ENCODE results near the gene SVOP. TPM values are rescaled to one million over a fixed set of nuclear protein-coding genes. Genes with fewer than 3 reads are reported as not detected.
A peak's percentile ranks its signal among the peaks of the same experiment; 100 is the strongest.

The SVOP gene
- total and polyA plus RNA-seq, 5 experiments from 2014 or later: not detected

- Mint-ChIP-seq H3K4me3 (no peak overlapping the region), H3K9me3 (no peaks in the 10 kb centered on the region), H3K36me3 (no peaks in the 10 kb centered on the region), H3K27ac (no peak overlapping the region), H3K4me1 (peaks cover 0 to 9% (median 1%) of the 10 kb centered on the region in 4 donors), H3K27me3 (peaks cover 0 to 9% (median 3%) of the 10 kb centered on the region in 5 donors)
- DNase-seq: peak in 3 of 10 donors; percentile 15 to 28 (median 23)
- POLR2A ChIA-PET: no interaction called here
- ATAC-seq: peak; percentile 71 to 74
Measured at GRCh38 chr12:108939594-108939993, 81.3 kb downstream of the SVOP start.

DNA sequence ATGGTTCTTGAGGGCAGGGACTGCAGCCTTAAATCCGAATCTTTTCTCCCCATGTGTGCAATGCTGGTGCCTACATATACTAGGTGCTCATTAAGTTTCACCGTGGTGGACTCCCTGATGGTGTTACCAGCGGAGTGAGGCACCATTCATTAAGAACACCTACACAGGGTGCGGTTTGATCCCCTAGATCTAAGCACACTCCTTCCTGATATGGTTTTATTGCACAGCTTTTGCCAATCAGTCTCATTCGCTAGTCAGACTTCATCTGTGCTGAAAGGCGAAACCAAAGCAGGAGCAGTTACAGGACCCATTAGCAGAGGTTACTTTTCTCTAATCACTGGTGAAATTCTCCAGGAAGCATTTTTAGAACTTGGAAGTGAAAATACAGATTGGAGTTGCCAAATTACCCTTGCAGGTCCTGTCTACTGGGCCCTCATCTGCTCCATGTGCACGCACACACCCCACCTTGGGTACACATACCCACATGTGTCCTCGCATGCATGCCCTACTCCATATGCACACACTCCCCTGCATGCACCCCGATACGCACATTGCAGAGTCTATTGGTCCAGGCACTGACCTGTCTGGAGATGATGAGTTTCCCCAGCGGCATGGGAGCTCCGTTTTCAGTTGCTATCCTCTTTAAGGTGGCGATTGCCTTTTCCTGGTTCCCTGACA, 82.5 kb downstream of the SVOP start:
- POLR2A ChIA-PET: no interaction called here
- no peak overlapping the region for H3K4me3 Mint-ChIP-seq
- peaks cover 0 to 10% (median 3%) of the 10 kb centered on the region in 5 donors for H3K27me3 Mint-ChIP-seq
- DNase-seq (no peak), ATAC-seq (no peak)
- peaks cover 0 to 9% (median 1%) of the 10 kb centered on the region in 4 donors for H3K4me1 Mint-ChIP-seq
- no peaks in the 10 kb centered on the region for H3K36me3 Mint-ChIP-seq
- no peak overlapping the region for H3K27ac Mint-ChIP-seq
- no peaks in the 10 kb centered on the region for H3K9me3 Mint-ChIP-seq

DNA sequence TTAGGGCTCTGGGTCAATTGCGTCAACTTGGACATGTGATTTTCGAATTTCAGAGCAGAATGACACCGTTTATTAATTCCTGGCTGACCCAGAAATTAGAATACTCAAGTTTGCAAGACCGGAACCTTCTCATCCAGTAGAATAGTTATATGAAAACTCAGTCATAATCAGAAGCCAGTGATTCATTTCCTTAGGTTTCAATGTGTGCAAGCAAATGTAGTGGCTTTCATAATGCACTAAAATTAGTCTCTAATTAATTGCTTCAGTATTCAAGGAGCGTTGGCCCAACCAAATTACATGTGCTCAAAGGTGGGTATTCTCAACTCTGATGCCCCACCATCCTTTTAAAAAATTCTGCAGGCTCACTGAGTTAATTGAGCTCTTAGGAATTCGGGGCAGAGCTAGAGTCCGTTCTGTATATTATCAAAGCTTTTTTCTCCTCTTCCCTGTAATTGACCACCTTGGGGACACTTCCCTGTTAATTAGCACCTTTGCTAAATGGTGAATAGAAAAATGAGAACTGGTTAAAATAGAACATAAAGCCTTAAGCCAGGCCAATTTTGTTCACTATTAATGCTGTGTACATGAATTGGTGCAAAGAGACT, 85.6 kb downstream of the SVOP start:
- ATAC-seq (no peak), DNase-seq (no peak)
- POLR2A ChIA-PET: no interaction called here
- Mint-ChIP-seq H3K27ac (no peak overlapping the region), H3K36me3 (no peaks in the 10 kb centered on the region), H3K27me3 (peaks cover 0 to 12% (median 3%) of the 10 kb centered on the region in 5 donors), H3K9me3 (no peaks in the 10 kb centered on the region), H3K4me3 (no peak overlapping the region), H3K4me1 (peaks cover 0 to 9% (median 2%) of the 10 kb centered on the region in 4 donors)

GRCh38 chr12:108933949-108934348, 86.9 kb downstream of the SVOP start:
- DNase-seq: no peak
- Mint-ChIP-seq H3K9me3 (no peaks in the 10 kb centered on the region), H3K27me3 (peaks cover 2 to 13% (median 4%) of the 10 kb centered on the region in 5 donors), H3K36me3 (no peaks in the 10 kb centered on the region), H3K27ac (no peak overlapping the region), H3K4me1 (peaks cover 0 to 7% (median under 1%) of the 10 kb centered on the region in 4 donors), H3K4me3 (no peak overlapping the region)
- ATAC-seq: no peak
- POLR2A ChIA-PET: no interaction called here

DNA sequence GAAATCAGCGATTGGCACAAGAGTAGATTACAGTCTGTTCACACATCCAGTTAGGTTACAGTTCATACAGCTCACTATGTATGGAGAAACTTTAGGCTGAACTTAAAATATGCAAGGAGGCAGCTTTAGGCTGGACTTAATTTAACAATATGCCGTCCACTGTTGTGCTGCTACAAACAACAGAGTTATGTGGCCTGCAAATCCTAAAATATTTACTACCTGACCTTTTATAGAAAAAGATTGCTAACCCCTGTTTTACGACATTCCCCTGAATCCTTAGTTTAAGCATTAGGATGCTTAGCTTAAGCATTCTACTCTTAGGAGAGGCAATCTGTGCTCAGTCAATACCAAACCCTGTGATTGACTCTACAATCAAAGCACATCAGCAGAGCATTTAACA, 90.1 kb downstream of the SVOP start:
- Mint-ChIP-seq H3K36me3 (no peaks in the 10 kb centered on the region), H3K9me3 (peaks cover 0 to 4% (median 0%) of the 10 kb centered on the region in 9 donors), H3K27me3 (peaks cover 0 to 6% (median 4%) of the 10 kb centered on the region in 5 donors), H3K4me3 (no peak overlapping the region), H3K4me1 (peaks cover 0 to 7% (median 0%) of the 10 kb centered on the region in 4 donors), H3K27ac (no peak overlapping the region)
- POLR2A ChIA-PET: no interaction called here
- DNase-seq (no peak), ATAC-seq (no peak)

DNA sequence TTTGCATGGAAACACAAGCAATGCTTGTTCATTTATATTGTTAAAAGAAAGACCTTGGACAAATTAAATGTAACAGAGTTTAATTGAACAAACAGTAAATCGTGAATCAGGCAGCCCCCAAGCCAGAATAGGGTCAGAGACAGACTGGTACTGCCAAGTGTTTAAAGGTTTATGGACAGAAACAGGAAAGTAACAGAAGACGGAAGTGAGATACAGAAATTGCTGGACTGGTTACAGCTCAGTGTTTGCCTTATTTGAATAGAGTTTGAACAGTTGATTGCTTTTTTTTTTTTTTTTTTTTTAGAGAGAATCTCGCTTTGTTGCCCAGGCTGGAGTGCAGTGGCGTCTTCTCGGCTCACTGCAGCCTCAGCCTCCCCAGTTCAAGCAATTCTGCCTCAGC, 90.7 kb downstream of the SVOP start:
- Mint-ChIP-seq H3K4me3 (no peak overlapping the region), H3K27me3 (peaks cover 0 to 9% (median 4%) of the 10 kb centered on the region in 5 donors), H3K4me1 (peaks cover 0 to 7% (median 0%) of the 10 kb centered on the region in 4 donors), H3K27ac (no peak overlapping the region), H3K36me3 (no peaks in the 10 kb centered on the region), H3K9me3 (peaks cover 0 to 10% (median 2%) of the 10 kb centered on the region in 9 donors)
- ATAC-seq: no peak
- POLR2A ChIA-PET: no interaction called here
- no peak for DNase-seq

GRCh38 chr12:108928695-108929094, 92.2 kb downstream of the SVOP start:
- peaks cover 0 to 7% (median 0%) of the 10 kb centered on the region in 4 donors for H3K4me1 Mint-ChIP-seq
- peaks cover 0 to 13% (median 4%) of the 10 kb centered on the region in 9 donors for H3K9me3 Mint-ChIP-seq
- no peak for ATAC-seq
- DNase-seq: no peak
- no peak overlapping the region for H3K4me3 Mint-ChIP-seq
- H3K27me3 Mint-ChIP-seq: peaks cover 0 to 10% (median 4%) of the 10 kb centered on the region in 5 donors
- H3K27ac Mint-ChIP-seq: no peak overlapping the region
- POLR2A ChIA-PET: no interaction called here
- no peaks in the 10 kb centered on the region for H3K36me3 Mint-ChIP-seq

- Mint-ChIP-seq H3K4me3 (no peak overlapping the region), H3K27me3 (peaks cover 0 to 18% (median 3%) of the 10 kb centered on the region in 5 donors), H3K9me3 (peaks cover 0 to 24% (median 6%) of the 10 kb centered on the region in 9 donors), H3K36me3 (no peaks in the 10 kb centered on the region), H3K4me1 (no peaks in the 10 kb centered on the region), H3K27ac (no peak overlapping the region)
- ATAC-seq (no peak), DNase-seq (no peak)
- POLR2A ChIA-PET: no interaction called here
Measured at GRCh38 chr12:108922918-108923317, 98.0 kb downstream of the SVOP start.

- Mint-ChIP-seq H3K27me3 (peaks cover 0 to 18% (median 3%) of the 10 kb centered on the region in 5 donors), H3K9me3 (peaks cover 0 to 24% (median 6%) of the 10 kb centered on the region in 9 donors), H3K36me3 (no peaks in the 10 kb centered on the region), H3K4me1 (no peaks in the 10 kb centered on the region), H3K27ac (no peak overlapping the region), H3K4me3 (no peak overlapping the region)
- no peak for DNase-seq
- POLR2A ChIA-PET: no interaction called here
- no peak for ATAC-seq
Measured at GRCh38 chr12:108921946-108922345, 98.9 kb downstream of the SVOP start.

DNA sequence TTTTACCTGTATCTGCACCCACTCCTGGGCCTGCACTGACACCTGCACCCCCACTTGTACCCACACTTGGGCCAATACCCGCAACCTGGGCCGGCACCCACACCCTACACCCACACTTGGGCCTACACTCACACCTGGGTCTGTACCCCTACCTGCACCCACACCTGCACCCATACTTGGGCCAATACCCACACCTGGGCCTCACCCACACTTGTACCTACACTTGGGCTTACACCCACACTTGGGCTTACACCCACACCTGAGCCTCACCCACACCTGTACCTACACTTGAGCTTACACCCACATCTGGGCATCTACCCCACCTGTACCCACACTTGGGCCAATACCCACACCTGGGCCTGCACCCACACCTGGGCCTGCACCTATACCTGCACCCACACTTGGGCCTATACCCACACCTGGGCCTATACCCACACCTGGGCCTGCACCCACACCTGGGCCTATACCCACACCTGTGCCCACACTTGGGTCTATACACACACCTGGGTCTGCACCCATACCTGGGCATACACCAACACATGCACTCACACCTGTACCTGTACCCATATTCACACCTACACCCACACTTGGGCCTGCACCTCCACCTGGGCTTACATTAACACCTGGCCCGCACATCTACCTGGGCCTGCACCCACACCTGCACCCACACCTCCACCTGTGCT, 101.8 kb downstream of the SVOP start:
- H3K36me3 Mint-ChIP-seq: no peaks in the 10 kb centered on the region
- H3K27ac Mint-ChIP-seq: peak overlapping the region in 1 of 10 donors; percentile 1
- peaks cover 0 to 16% (median 3%) of the 10 kb centered on the region in 9 donors for H3K9me3 Mint-ChIP-seq
- no peak for DNase-seq
- H3K4me3 Mint-ChIP-seq: no peak overlapping the region
- no peak for ATAC-seq
- peaks cover 0 to 12% (median 3%) of the 10 kb centered on the region in 5 donors for H3K27me3 Mint-ChIP-seq
- POLR2A ChIA-PET: no interaction called here
- peaks cover 0 to 3% (median 1%) of the 10 kb centered on the region in 4 donors for H3K4me1 Mint-ChIP-seq

DNA sequence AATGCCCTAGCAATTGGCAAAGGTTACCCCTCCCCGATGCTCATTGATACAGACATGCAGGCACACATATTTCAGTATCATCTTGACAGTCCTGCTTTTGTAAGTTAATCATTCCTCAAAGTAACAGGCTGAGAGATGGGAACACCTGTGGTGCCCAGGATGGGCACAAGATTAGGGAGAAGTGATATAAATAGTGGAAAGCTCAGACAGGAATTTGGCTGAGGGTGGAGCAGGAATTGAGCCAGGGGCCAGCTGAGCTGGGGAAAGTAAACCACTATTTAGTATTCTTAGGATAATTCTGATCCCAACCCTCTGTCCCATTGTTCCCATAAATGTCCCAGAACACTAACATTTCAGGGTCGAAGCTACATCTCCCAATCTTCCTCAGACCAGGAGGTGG, 102.7 kb downstream of the SVOP start:
- Mint-ChIP-seq H3K27me3 (peaks cover 0 to 12% (median 3%) of the 10 kb centered on the region in 5 donors), H3K27ac (peak overlapping the region in 1 of 10 donors; percentile 45), H3K4me1 (peaks cover 0 to 6% (median 4%) of the 10 kb centered on the region in 4 donors), H3K36me3 (no peaks in the 10 kb centered on the region), H3K4me3 (no peak overlapping the region), H3K9me3 (peaks cover 0 to 14% (median 3%) of the 10 kb centered on the region in 9 donors)
- DNase-seq (no peak), ATAC-seq (no peak)
- POLR2A ChIA-PET: interaction anchor here (0.6 kb wide), 1 partner anchor 180 kb away, joined by 4 read pairs; no protein-coding TSS in a partner anchor

- Mint-ChIP-seq H3K4me1 (peaks cover 0 to 6% (median 4%) of the 10 kb centered on the region in 4 donors), H3K9me3 (peaks cover 0 to 11% (median 2%) of the 10 kb centered on the region in 9 donors), H3K36me3 (no peaks in the 10 kb centered on the region), H3K27ac (no peak overlapping the region), H3K27me3 (peaks cover 0 to 12% (median 5%) of the 10 kb centered on the region in 5 donors), H3K4me3 (no peak overlapping the region)
- no peak for DNase-seq
- POLR2A ChIA-PET: no interaction called here
- ATAC-seq: no peak
Measured at GRCh38 chr12:108916336-108916735, 104.5 kb downstream of the SVOP start.

DNA sequence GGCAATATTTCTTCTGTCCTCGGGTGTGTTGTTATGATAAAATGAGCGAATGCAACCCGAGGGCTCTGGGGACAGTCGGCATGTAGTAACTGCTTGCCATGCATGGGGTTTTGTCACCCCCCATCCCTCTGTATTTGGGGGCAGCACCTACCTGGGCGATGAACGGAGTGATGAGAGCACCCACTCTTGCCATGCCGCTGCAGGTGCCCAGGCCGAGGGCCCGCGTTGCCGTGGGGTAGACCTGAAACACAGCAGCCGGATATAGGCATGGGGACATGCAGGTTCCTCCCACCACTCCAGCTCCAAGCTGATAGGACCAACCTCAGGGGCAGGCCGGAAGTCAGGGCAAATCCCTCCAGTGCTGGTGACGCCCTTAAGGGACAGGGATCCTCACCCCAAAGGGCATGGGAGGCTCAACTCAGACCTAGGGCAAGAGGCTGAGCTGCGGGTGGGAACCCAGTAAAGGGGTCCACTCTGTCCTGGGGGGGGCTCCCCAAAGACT, 105.2 kb downstream of the SVOP start:
- no peak for DNase-seq

More for the DNA sequence above, 105.2 kb downstream of the SVOP start:
- ATAC-seq: no peak
- POLR2A ChIA-PET: no interaction called here
- H3K27ac Mint-ChIP-seq: no peak overlapping the region
- H3K27me3 Mint-ChIP-seq: peaks cover 0 to 8% (median 2%) of the 10 kb centered on the region in 5 donors
- peaks cover 0 to 6% (median 4%) of the 10 kb centered on the region in 4 donors for H3K4me1 Mint-ChIP-seq
- no peaks in the 10 kb centered on the region for H3K36me3 Mint-ChIP-seq
- H3K9me3 Mint-ChIP-seq: peaks cover 0 to 10% (median 2%) of the 10 kb centered on the region in 9 donors
- H3K4me3 Mint-ChIP-seq: no peak overlapping the region

Data from naive thymus-derived CD8-positive, alpha-beta T cell (primary cell).